Measurements from ENCODE around the gene MBNL1.

Gene MBNL1

DNA sequence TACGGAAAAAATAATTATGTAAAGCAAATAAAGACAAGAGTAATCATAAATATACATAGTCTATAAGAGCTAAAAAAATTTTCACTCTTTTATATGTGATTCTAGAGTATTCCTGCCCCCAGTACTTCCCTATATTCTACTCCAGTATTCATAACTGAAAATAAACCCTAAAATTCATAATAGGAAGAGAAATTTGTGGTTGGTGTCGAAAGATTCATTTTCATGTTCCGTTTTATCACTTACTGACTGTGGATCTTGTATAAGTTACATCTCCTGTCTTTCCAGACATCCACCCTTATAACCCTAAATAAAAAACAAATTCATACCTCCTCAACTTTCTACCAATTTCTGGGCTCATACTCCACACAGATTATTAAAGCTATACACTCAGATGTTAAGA, 16.0 kb upstream of the MBNL1 start:
- no peaks in the 10 kb centered on the region for H3K9me3 ChIP-seq (replicated peaks in 1 of 2; ENCODE audit: control insufficient read depth in 2 of 2, insufficient read depth in 1 of 2, low read depth in 1 of 2, low read length in 2 of 2)
- no peaks in the 10 kb centered on the region for H3K79me1 ChIP-seq (ENCODE audit: low read depth, low read length)
- H3K36me3 ChIP-seq (replicated peaks in 1 of 2; ENCODE audit: control insufficient read depth in 2 of 2, insufficient read depth in 2 of 2, low read length in 2 of 2): no peaks in the 10 kb centered on the region
- H2BK15ac ChIP-seq (ENCODE audit: low read length): no peak overlapping the region
- no peak overlapping the region for H3K27ac ChIP-seq (replicated peaks; ENCODE audit: low read length)
- no peaks in the 10 kb centered on the region for H3K27me3 ChIP-seq (ENCODE audit: control insufficient read depth in 3 of 3, insufficient read depth in 3 of 3, low read depth in 1 of 3, low read length in 3 of 3)
- H2BK120ac ChIP-seq (ENCODE audit: low read depth, low read length): no peak overlapping the region
- no peak overlapping the region for H3K18ac ChIP-seq (ENCODE audit: low read length)
- H3K4ac ChIP-seq (ENCODE audit: low read length): no peak overlapping the region
- no peak overlapping the region for H3K23ac ChIP-seq (ENCODE audit: low read depth, low read length, poor library complexity)
- no peak overlapping the region for H2BK12ac ChIP-seq (ENCODE audit: low read length)
- no peak overlapping the region for H2BK5ac ChIP-seq (ENCODE audit: low read length)
- WGBS, 2 donors (ENCODE audit: extremely low coverage in 2 of 2, insufficient read length in 2 of 2, insufficient replicate concordance in 1 of 2): no CpG with 5 or more reads among the region's 3 CpGs
- H3K4me1 ChIP-seq (ENCODE audit: control insufficient read depth in 2 of 2, insufficient read depth in 1 of 2, low read depth in 1 of 2, low read length in 2 of 2): no peaks in the 10 kb centered on the region
- DNase-seq (ENCODE audit: low spot score): no peak
- H3K9ac ChIP-seq (ENCODE audit: low read depth, low read length, poor library complexity): no peak overlapping the region
- H3K4me2 ChIP-seq (ENCODE audit: insufficient read depth, low read length, poor library complexity, severe bottlenecking): no peak overlapping the region
- no peak overlapping the region for H2AFZ ChIP-seq (ENCODE audit: low read length)
- no peak overlapping the region for H3K14ac ChIP-seq (ENCODE audit: low read length)
- no peak overlapping the region for H4K91ac ChIP-seq (ENCODE audit: low read depth, low read length, poor library complexity)
- no peak overlapping the region for H2AK5ac ChIP-seq (ENCODE audit: low read depth, low read length)
- H4K8ac ChIP-seq (ENCODE audit: low read depth, low read length): no peak overlapping the region
- no peak overlapping the region for H3K4me3 ChIP-seq (ENCODE audit: low read length in 2 of 2)

DNA sequence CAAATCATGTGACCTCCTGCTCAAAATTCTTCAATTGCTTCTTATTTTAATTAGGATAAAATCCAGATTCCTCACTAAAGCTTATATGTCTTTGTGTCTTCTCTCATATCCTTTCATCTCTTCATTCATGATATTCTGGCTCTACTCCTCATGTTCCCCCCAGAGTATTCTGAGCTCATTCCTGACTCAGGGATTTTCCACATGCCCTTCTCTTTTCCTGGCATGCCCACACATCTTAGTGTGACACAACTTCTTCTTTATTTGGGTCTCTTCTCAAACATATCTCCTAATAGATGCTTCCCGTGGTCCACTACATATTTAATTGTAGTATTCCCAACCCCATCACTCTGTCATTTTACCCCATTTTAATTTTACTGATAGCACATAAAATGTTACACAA, 15.2 kb upstream of the MBNL1 start:
- no CpG with 5 or more reads among the region's 1 CpG for WGBS, 2 donors (ENCODE audit: extremely low coverage in 2 of 2, insufficient read length in 2 of 2, insufficient replicate concordance in 1 of 2)
- Histone ChIP-seq H2AFZ (ENCODE audit: low read length) (no peak overlapping the region), H3K9ac (ENCODE audit: low read depth, low read length, poor library complexity) (no peak overlapping the region), H3K9me3 (replicated peaks in 1 of 2; ENCODE audit: control insufficient read depth in 2 of 2, insufficient read depth in 1 of 2, low read depth in 1 of 2, low read length in 2 of 2) (no peaks in the 10 kb centered on the region), H3K27me3 (ENCODE audit: control insufficient read depth in 3 of 3, insufficient read depth in 3 of 3, low read depth in 1 of 3, low read length in 3 of 3) (no peaks in the 10 kb centered on the region), H3K14ac (ENCODE audit: low read length) (no peak overlapping the region), H3K4me2 (ENCODE audit: insufficient read depth, low read length, poor library complexity, severe bottlenecking) (no peak overlapping the region), H3K27ac (replicated peaks; ENCODE audit: low read length) (no peak overlapping the region), H2BK12ac (ENCODE audit: low read length) (no peak overlapping the region), H2AK5ac (ENCODE audit: low read depth, low read length) (no peak overlapping the region), H3K18ac (ENCODE audit: low read length) (no peak overlapping the region), H3K23ac (ENCODE audit: low read depth, low read length, poor library complexity) (no peak overlapping the region), H4K91ac (ENCODE audit: low read depth, low read length, poor library complexity) (no peak overlapping the region), H2BK5ac (ENCODE audit: low read length) (no peak overlapping the region), H3K79me1 (ENCODE audit: low read depth, low read length) (no peaks in the 10 kb centered on the region), H3K4me1 (ENCODE audit: control insufficient read depth in 2 of 2, insufficient read depth in 1 of 2, low read depth in 1 of 2, low read length in 2 of 2) (peaks cover 0 to 2% of the 10 kb centered on the region in 2 donors), H3K4ac (ENCODE audit: low read length) (no peak overlapping the region), H4K8ac (ENCODE audit: low read depth, low read length) (no peak overlapping the region), H2BK15ac (ENCODE audit: low read length) (no peak overlapping the region), H2BK120ac (ENCODE audit: low read depth, low read length) (no peak overlapping the region), H3K4me3 (ENCODE audit: low read length in 2 of 2) (no peak overlapping the region), H3K36me3 (replicated peaks in 1 of 2; ENCODE audit: control insufficient read depth in 2 of 2, insufficient read depth in 2 of 2, low read length in 2 of 2) (no peaks in the 10 kb centered on the region)
- DNase-seq (ENCODE audit: low spot score): no peak

DNA sequence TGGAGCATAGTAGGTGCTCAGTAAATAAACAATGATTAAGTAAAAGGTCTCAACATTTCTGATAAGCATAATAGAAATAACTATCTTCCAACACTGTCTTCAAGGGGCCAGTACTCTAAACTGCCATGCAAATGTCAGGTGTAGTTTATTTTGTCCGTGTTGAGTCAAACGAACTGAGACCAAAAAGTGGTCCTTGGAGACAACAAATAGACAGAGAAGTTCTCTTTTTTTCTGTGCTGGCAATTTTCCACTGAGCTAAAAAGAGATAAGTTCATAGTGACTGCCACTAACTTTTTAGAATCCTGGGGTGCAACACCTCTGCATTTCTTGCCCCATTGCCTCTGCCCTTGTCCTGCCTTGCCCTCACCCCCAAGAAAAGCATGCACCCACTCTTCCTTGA, 14.7 kb upstream of the MBNL1 start:
- H3K4me1 ChIP-seq (ENCODE audit: control insufficient read depth in 2 of 2, insufficient read depth in 1 of 2, low read depth in 1 of 2, low read length in 2 of 2): peaks cover 0 to 2% of the 10 kb centered on the region in 2 donors
- H3K36me3 ChIP-seq (replicated peaks in 1 of 2; ENCODE audit: control insufficient read depth in 2 of 2, insufficient read depth in 2 of 2, low read length in 2 of 2): no peaks in the 10 kb centered on the region
- H3K9me3 ChIP-seq (replicated peaks in 1 of 2; ENCODE audit: control insufficient read depth in 2 of 2, insufficient read depth in 1 of 2, low read depth in 1 of 2, low read length in 2 of 2): no peaks in the 10 kb centered on the region
- no CpG with 5 or more reads among the region's 2 CpGs for WGBS, 2 donors (ENCODE audit: extremely low coverage in 2 of 2, insufficient read length in 2 of 2, insufficient replicate concordance in 1 of 2)
- no peaks in the 10 kb centered on the region for H3K79me1 ChIP-seq (ENCODE audit: low read depth, low read length)
- no peak overlapping the region for H3K4ac ChIP-seq (ENCODE audit: low read length)
- H2BK120ac ChIP-seq (ENCODE audit: low read depth, low read length): no peak overlapping the region
- H4K8ac ChIP-seq (ENCODE audit: low read depth, low read length): no peak overlapping the region
- no peak overlapping the region for H2BK15ac ChIP-seq (ENCODE audit: low read length)
- no peak overlapping the region for H3K14ac ChIP-seq (ENCODE audit: low read length)
- no peak overlapping the region for H3K4me3 ChIP-seq (ENCODE audit: low read length in 2 of 2)
- H3K27ac ChIP-seq (replicated peaks; ENCODE audit: low read length): no peak overlapping the region
- H3K9ac ChIP-seq (ENCODE audit: low read depth, low read length, poor library complexity): no peak overlapping the region
- H2BK12ac ChIP-seq (ENCODE audit: low read length): no peak overlapping the region
- no peak for DNase-seq (ENCODE audit: low spot score)
- no peak overlapping the region for H3K18ac ChIP-seq (ENCODE audit: low read length)
- no peaks in the 10 kb centered on the region for H3K27me3 ChIP-seq (ENCODE audit: control insufficient read depth in 3 of 3, insufficient read depth in 3 of 3, low read depth in 1 of 3, low read length in 3 of 3)
- H3K23ac ChIP-seq (ENCODE audit: low read depth, low read length, poor library complexity): no peak overlapping the region
- no peak overlapping the region for H2AFZ ChIP-seq (ENCODE audit: low read length)
- no peak overlapping the region for H2BK5ac ChIP-seq (ENCODE audit: low read length)
- H4K91ac ChIP-seq (ENCODE audit: low read depth, low read length, poor library complexity): no peak overlapping the region
- no peak overlapping the region for H3K4me2 ChIP-seq (ENCODE audit: insufficient read depth, low read length, poor library complexity, severe bottlenecking)
- no peak overlapping the region for H2AK5ac ChIP-seq (ENCODE audit: low read depth, low read length)

DNA sequence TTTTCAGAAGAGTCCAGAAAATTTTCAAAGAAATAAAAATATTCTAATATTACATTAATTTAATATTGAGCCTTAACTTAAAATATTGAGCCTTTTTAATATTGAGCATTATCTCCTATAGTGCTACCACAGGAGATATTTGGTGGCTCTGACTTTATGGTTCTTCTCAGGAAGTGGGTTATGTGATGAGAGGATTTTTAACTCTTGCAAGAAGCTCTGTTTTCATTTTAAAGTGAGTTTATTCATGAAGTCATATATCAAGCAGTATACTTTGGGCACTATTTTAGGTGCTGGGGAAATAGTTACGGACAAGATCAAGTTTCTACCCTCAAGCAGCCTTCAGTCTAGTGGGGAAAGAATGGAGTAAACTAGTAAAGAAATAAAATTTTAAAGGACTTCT, 13.4 kb upstream of the MBNL1 start:
- H3K18ac ChIP-seq (ENCODE audit: low read length): no peak overlapping the region

More for the DNA sequence above, 13.4 kb upstream of the MBNL1 start:
- Histone ChIP-seq H3K4me2 (ENCODE audit: insufficient read depth, low read length, poor library complexity, severe bottlenecking) (no peak overlapping the region), H3K23ac (ENCODE audit: low read depth, low read length, poor library complexity) (no peak overlapping the region), H2BK120ac (ENCODE audit: low read depth, low read length) (no peak overlapping the region), H3K9ac (ENCODE audit: low read depth, low read length, poor library complexity) (no peak overlapping the region), H4K91ac (ENCODE audit: low read depth, low read length, poor library complexity) (no peak overlapping the region), H3K9me3 (replicated peaks in 1 of 2; ENCODE audit: control insufficient read depth in 2 of 2, insufficient read depth in 1 of 2, low read depth in 1 of 2, low read length in 2 of 2) (no peaks in the 10 kb centered on the region), H3K4ac (ENCODE audit: low read length) (no peak overlapping the region), H4K8ac (ENCODE audit: low read depth, low read length) (no peak overlapping the region), H3K36me3 (replicated peaks in 1 of 2; ENCODE audit: control insufficient read depth in 2 of 2, insufficient read depth in 2 of 2, low read length in 2 of 2) (no peaks in the 10 kb centered on the region), H2BK15ac (ENCODE audit: low read length) (no peak overlapping the region), H2BK5ac (ENCODE audit: low read length) (no peak overlapping the region), H2AK5ac (ENCODE audit: low read depth, low read length) (no peak overlapping the region), H3K79me1 (ENCODE audit: low read depth, low read length) (no peaks in the 10 kb centered on the region), H3K27ac (replicated peaks; ENCODE audit: low read length) (no peak overlapping the region), H3K4me1 (ENCODE audit: control insufficient read depth in 2 of 2, insufficient read depth in 1 of 2, low read depth in 1 of 2, low read length in 2 of 2) (peaks cover 0 to 5% of the 10 kb centered on the region in 2 donors), H3K4me3 (ENCODE audit: low read length in 2 of 2) (no peak overlapping the region), H3K27me3 (ENCODE audit: control insufficient read depth in 3 of 3, insufficient read depth in 3 of 3, low read depth in 1 of 3, low read length in 3 of 3) (no peaks in the 10 kb centered on the region), H2AFZ (ENCODE audit: low read length) (no peak overlapping the region), H2BK12ac (ENCODE audit: low read length) (no peak overlapping the region), H3K14ac (ENCODE audit: low read length) (no peak overlapping the region)
- no CpG with 5 or more reads among the region's 1 CpG for WGBS, 2 donors (ENCODE audit: extremely low coverage in 2 of 2, insufficient read length in 2 of 2, insufficient replicate concordance in 1 of 2)
- no peak for DNase-seq (ENCODE audit: low spot score)

All from neuronal stem cell (in vitro differentiated cells).